Nephron (organoid): ENCODE results near the gene GALNT2.

Experiments
- H3K27ac Mint-ChIP-seq, 3 experiments: 2 replicates each; pipeline ENCODE4 v1.8.0; 2020; ENCODE audit warnings: mixed read lengths in 3 of 3, mild to moderate bottlenecking in 2 of 3, moderate library complexity in 1 of 3
- H3K27me3 Mint-ChIP-seq: 2 replicates; pipeline ENCODE4 v1.8.0; 2021; ENCODE audit warnings: low read depth, mild to moderate bottlenecking, moderate library complexity, mixed read lengths
- H3K36me3 Mint-ChIP-seq: 2 replicates; pipeline ENCODE4 v1.8.0; 2020; ENCODE audit warnings: low read depth, mixed read lengths
- H3K4me1 Mint-ChIP-seq: 2 replicates; pipeline ENCODE4 v1.8.0; 2020; ENCODE audit warnings: mixed read lengths
- H3K4me3 Mint-ChIP-seq, 3 experiments: 2 replicates each; pipeline ENCODE4 v1.8.0; 2020; ENCODE audit warnings: mild to moderate bottlenecking in 3 of 3, mixed read lengths in 3 of 3, moderate library complexity in 2 of 3
- H3K9me3 Mint-ChIP-seq: 2 replicates; pipeline ENCODE4 v1.8.0; 2020; ENCODE audit warnings: mixed read lengths
- TF ChIP-seq, protein P1 (sequence below), 3 experiments: fragments of 200-600 bp; sonication (generic); IDR thresholded peaks; one replicate each; pipeline ENCODE4 v1.5.0; 2021; ENCODE audit warnings: antibody characterized with exemption in 3 of 3; ENCODE audit not compliant: unreplicated experiment in 3 of 3

GALNT2 gene

DNA sequence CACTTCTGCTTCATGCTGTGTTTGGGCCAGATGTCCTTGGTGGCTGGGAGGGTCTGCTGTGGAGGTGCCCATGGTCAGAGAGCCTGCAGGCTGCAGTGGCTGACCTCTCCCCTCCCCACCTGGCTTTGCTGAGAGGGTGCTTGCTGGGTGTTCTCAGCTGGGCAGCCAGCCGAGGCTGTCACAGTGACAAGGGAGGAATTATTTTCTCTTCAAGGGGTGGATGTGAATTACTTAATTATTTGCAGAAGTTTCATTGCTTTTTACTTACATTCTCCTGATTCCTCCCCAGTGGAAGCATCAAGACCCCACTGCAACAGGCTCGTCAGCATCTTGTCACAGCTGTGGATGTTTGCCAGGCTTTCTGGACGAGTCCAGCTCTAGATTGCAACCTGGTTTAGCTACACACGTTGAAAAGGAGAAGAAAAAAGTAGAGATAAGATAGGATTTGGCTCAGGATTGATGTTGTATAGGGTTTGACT is 70.3 kb downstream of the GALNT2 start:
- Mint-ChIP-seq H3K27me3 (peaks cover 15% of the 10 kb centered on the region), H3K4me1 (peaks cover 73% of the 10 kb centered on the region)

GRCh38 chr1:230138561-230139239 is 71.7 kb downstream of the GALNT2 start:
- TF ChIP-seq, protein P1, sequence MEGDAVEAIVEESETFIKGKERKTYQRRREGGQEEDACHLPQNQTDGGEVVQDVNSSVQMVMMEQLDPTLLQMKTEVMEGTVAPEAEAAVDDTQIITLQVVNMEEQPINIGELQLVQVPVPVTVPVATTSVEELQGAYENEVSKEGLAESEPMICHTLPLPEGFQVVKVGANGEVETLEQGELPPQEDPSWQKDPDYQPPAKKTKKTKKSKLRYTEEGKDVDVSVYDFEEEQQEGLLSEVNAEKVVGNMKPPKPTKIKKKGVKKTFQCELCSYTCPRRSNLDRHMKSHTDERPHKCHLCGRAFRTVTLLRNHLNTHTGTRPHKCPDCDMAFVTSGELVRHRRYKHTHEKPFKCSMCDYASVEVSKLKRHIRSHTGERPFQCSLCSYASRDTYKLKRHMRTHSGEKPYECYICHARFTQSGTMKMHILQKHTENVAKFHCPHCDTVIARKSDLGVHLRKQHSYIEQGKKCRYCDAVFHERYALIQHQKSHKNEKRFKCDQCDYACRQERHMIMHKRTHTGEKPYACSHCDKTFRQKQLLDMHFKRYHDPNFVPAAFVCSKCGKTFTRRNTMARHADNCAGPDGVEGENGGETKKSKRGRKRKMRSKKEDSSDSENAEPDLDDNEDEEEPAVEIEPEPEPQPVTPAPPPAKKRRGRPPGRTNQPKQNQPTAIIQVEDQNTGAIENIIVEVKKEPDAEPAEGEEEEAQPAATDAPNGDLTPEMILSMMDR (IDR thresholded peaks at IDR 0.05; ENCODE audit: unreplicated experiment in 3 of 3) = no peak
- peak overlapping the region in 1 of 3 experiments; percentile 95 for H3K27ac Mint-ChIP-seq
- H3K27me3 Mint-ChIP-seq = peaks cover 14% of the 10 kb centered on the region
- H3K36me3 Mint-ChIP-seq = no peaks in the 10 kb centered on the region
- H3K4me3 Mint-ChIP-seq = no peak overlapping the region
- no peaks in the 10 kb centered on the region for H3K9me3 Mint-ChIP-seq
- H3K4me1 Mint-ChIP-seq = peaks cover 76% of the 10 kb centered on the region

More for the DNA sequence above, 70.3 kb downstream of the GALNT2 start:
- H3K36me3 Mint-ChIP-seq = no peaks in the 10 kb centered on the region
- H3K27ac Mint-ChIP-seq = peak overlapping the region; percentile 82 to 95 (median 90)
- H3K9me3 Mint-ChIP-seq = no peaks in the 10 kb centered on the region
- H3K4me3 Mint-ChIP-seq = peak overlapping the region in 1 of 3 experiments; percentile 56
- TF ChIP-seq, protein P1 (IDR thresholded peaks at IDR 0.05; ENCODE audit: unreplicated experiment in 3 of 3) = no peak

GRCh38 chr1:230139315-230139714 is 72.3 kb downstream of the GALNT2 start:
- H3K9me3 Mint-ChIP-seq = no peaks in the 10 kb centered on the region
- H3K36me3 Mint-ChIP-seq = no peaks in the 10 kb centered on the region
- H3K4me1 Mint-ChIP-seq = peaks cover 82% of the 10 kb centered on the region
- H3K4me3 Mint-ChIP-seq = peak overlapping the region in 1 of 3 experiments; percentile 11
- TF ChIP-seq, protein P1 (IDR thresholded peaks at IDR 0.05; ENCODE audit: unreplicated experiment in 3 of 3) = no peak
- H3K27ac Mint-ChIP-seq = peak overlapping the region; percentile 31 to 95 (median 69)
- H3K27me3 Mint-ChIP-seq = peaks cover 9% of the 10 kb centered on the region

- peaks cover 82% of the 10 kb centered on the region for H3K4me1 Mint-ChIP-seq
- TF ChIP-seq, protein P1 (IDR thresholded peaks at IDR 0.05; ENCODE audit: unreplicated experiment in 3 of 3) = no peak
- H3K4me3 Mint-ChIP-seq = peak overlapping the region in 1 of 3 experiments; percentile 11
- H3K9me3 Mint-ChIP-seq = no peaks in the 10 kb centered on the region
- H3K36me3 Mint-ChIP-seq = no peaks in the 10 kb centered on the region
- peak overlapping the region; percentile 31 to 95 (median 69) for H3K27ac Mint-ChIP-seq
- peaks cover 9% of the 10 kb centered on the region for H3K27me3 Mint-ChIP-seq
Measured at GRCh38 chr1:230139741-230140140, 72.7 kb downstream of the GALNT2 start.

DNA sequence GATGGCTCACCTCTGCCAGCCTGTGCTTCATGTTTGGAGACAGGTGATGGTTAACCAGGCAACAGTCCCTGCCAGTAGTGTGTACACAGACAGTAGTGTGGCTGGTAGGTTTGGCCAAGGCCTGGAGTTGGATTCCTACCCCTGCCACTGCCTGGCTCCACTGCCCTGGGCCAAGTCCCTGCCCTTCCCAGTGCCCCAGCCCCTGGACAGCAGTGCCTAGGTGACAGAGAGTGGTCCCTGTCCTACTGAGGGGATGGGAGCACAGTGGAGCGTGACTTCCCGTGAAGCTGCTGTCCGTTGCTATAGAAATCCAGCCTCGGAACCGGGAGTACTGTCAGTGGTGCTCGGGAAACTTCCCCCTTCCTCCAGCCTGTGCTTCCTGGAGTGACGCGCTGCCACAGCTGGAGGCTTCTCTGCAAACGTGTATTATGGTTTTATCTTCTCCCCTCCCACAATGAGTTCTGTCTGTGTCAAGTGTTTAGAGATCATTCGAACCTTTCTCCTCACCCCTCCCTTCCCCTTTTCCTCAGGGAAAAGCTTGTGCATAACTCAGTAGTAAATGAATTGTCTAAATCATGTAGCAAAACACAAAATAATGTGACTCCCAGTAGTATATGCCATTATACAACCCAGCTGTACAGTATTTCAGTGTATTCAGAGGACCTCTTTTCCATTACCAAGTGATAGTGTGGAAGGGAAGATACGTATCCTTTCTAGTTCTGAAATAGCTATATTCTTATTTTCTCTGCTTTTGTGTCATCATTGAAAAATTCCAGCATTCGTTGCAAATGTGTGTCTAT is 73.4 kb downstream of the GALNT2 start:
- H3K27ac Mint-ChIP-seq = peak overlapping the region; percentile 79 to 95 (median 80)
- H3K4me1 Mint-ChIP-seq = peaks cover 85% of the 10 kb centered on the region
- H3K4me3 Mint-ChIP-seq = peak overlapping the region; percentile 10 to 70 (median 19)
- TF ChIP-seq, protein P1 (IDR thresholded peaks at IDR 0.05; ENCODE audit: unreplicated experiment in 3 of 3) = no peak
- H3K9me3 Mint-ChIP-seq = no peaks in the 10 kb centered on the region
- H3K36me3 Mint-ChIP-seq = no peaks in the 10 kb centered on the region
- H3K27me3 Mint-ChIP-seq = peaks cover 9% of the 10 kb centered on the region
